Measurements from ENCODE around the gene CIB1.

Gene CIB1

GRCh38 chr15:90230071-90230494 is 3.7 kb downstream of the CIB1 start:
- no peak for TF ChIP-seq CTCF (IDR thresholded peaks at IDR 0.05; ENCODE audit: low read depth, low read length, missing control alignments)
- no peak for DNase-seq (ENCODE audit: extremely low read depth, low read depth)
- no peak overlapping the region for H3K4me3 ChIP-seq (replicated peaks; ENCODE audit: low read depth, low read length)

GRCh38 chr15:90228960-90229359 is 4.8 kb downstream of the CIB1 start:
- no peak overlapping the region for H3K4me3 ChIP-seq (replicated peaks; ENCODE audit: low read depth, low read length)
- TF ChIP-seq CTCF (IDR thresholded peaks at IDR 0.05; ENCODE audit: low read depth, low read length, missing control alignments): no peak
- DNase-seq (ENCODE audit: extremely low read depth, low read depth): no peak

GRCh38 chr15:90227816-90228772 is 5.6 kb downstream of the CIB1 start:
- no peak for DNase-seq (ENCODE audit: extremely low read depth, low read depth)
- H3K4me3 ChIP-seq (replicated peaks; ENCODE audit: low read depth, low read length): no peak overlapping the region
- TF ChIP-seq CTCF (IDR thresholded peaks at IDR 0.05; ENCODE audit: low read depth, low read length, missing control alignments): no peak

GRCh38 chr15:90227336-90227735 is 6.4 kb downstream of the CIB1 start:
- TF ChIP-seq CTCF (IDR thresholded peaks at IDR 0.05; ENCODE audit: low read depth, low read length, missing control alignments): no peak
- no peak for DNase-seq (ENCODE audit: extremely low read depth, low read depth)
- H3K4me3 ChIP-seq (replicated peaks; ENCODE audit: low read depth, low read length): no peak overlapping the region

GRCh38 chr15:90225504-90226234 is 8.1 kb downstream of the CIB1 start:
- TF ChIP-seq CTCF (IDR thresholded peaks at IDR 0.05; ENCODE audit: low read depth, low read length, missing control alignments): no peak

GRCh38 chr15:90225047-90225446 is 8.7 kb downstream of the CIB1 start:
- DNase-seq (ENCODE audit: extremely low read depth, low read depth): no peak
- no peak for TF ChIP-seq CTCF (IDR thresholded peaks at IDR 0.05; ENCODE audit: low read depth, low read length, missing control alignments)
- no peak overlapping the region for H3K4me3 ChIP-seq (replicated peaks; ENCODE audit: low read depth, low read length)

More at GRCh38 chr15:90225504-90226234, 8.1 kb downstream of the CIB1 start:
- no peak for DNase-seq (ENCODE audit: extremely low read depth, low read depth)
- H3K4me3 ChIP-seq (replicated peaks; ENCODE audit: low read depth, low read length): no peak overlapping the region
